ENCODE data around the gene NTF3. TPM values are rescaled to one million over a fixed set of nuclear protein-coding genes. Genes with fewer than 3 reads are reported as not detected.

The NTF3 gene
- polyA plus RNA-seq, 1 of the 3 experiments (the other 2 are of a cell fraction) = not detected

DNA sequence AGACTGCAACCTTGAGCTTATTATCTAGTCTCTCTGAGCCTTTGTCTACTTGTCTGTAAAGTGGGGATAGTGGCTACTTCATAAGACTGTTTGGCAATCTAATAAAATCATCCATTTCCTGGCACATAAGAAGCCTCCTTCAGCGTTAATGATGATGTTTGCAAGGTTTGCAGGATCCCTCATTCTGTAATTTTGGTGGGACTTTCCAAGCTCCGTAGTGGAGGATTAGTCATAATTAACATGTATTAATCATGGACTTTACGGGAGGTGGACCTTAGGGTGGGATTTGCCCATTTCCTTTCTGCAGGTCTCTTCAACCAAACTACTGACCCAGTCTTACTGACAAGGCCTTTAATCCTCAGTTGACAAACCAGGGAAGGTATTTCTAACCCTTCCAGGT is 66.2 kb downstream of the NTF3 start (continued):
- TF ChIP-seq, protein P1, sequence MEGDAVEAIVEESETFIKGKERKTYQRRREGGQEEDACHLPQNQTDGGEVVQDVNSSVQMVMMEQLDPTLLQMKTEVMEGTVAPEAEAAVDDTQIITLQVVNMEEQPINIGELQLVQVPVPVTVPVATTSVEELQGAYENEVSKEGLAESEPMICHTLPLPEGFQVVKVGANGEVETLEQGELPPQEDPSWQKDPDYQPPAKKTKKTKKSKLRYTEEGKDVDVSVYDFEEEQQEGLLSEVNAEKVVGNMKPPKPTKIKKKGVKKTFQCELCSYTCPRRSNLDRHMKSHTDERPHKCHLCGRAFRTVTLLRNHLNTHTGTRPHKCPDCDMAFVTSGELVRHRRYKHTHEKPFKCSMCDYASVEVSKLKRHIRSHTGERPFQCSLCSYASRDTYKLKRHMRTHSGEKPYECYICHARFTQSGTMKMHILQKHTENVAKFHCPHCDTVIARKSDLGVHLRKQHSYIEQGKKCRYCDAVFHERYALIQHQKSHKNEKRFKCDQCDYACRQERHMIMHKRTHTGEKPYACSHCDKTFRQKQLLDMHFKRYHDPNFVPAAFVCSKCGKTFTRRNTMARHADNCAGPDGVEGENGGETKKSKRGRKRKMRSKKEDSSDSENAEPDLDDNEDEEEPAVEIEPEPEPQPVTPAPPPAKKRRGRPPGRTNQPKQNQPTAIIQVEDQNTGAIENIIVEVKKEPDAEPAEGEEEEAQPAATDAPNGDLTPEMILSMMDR (IDR thresholded peaks at IDR 0.05) = no peak
- TF ChIP-seq, protein P2, sequence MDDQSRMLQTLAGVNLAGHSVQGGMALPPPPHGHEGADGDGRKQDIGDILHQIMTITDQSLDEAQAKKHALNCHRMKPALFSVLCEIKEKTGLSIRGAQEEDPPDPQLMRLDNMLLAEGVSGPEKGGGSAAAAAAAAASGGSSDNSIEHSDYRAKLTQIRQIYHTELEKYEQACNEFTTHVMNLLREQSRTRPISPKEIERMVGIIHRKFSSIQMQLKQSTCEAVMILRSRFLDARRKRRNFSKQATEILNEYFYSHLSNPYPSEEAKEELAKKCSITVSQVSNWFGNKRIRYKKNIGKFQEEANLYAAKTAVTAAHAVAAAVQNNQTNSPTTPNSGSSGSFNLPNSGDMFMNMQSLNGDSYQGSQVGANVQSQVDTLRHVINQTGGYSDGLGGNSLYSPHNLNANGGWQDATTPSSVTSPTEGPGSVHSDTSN (IDR thresholded peaks at IDR 0.05) = no peak
- TF ChIP-seq TAF1 (IDR thresholded peaks at IDR 0.05; ENCODE audit: borderline replicate concordance, low read depth, low read length) (no peak), MXI1 (IDR thresholded peaks at IDR 0.05; ENCODE audit: low read depth, low read length) (no peak), RAD21 (IDR thresholded peaks at IDR 0.05; ENCODE audit: low read length) (no peak), RXRA (IDR thresholded peaks at IDR 0.05; ENCODE audit: borderline replicate concordance, low read depth) (no peak), ZBTB33 (IDR thresholded peaks at IDR 0.05; ENCODE audit: borderline replicate concordance, low read depth) (no peak), FOXJ3 (CRISPR knock-in tag; IDR thresholded peaks at IDR 0.05) (no peak)

GRCh38 chr12:5498806-5499205 is 66.9 kb downstream of the NTF3 start:
- Histone ChIP-seq H3K36me3 (replicated peaks in 1 of 2; ENCODE audit: control insufficient read depth in 1 of 2, insufficient read depth in 2 of 2, low read length in 1 of 2) (no peaks in the 10 kb centered on the region), H3K4me1 (ENCODE audit: control insufficient read depth in 1 of 2, insufficient read depth in 2 of 2, low read depth in 1 of 2, low read length in 1 of 2) (no peaks in the 10 kb centered on the region), H3K27ac (ENCODE audit: low read depth in 2 of 2, low read length in 1 of 2) (no peak overlapping the region), H3K4me3 (ENCODE audit: low read depth in 2 of 2, low read length in 1 of 2) (no peak overlapping the region), H3K79me2 (ENCODE audit: insufficient read depth) (no peaks in the 10 kb centered on the region), H3K9ac (no peak overlapping the region), H2AFZ (ENCODE audit: low read depth) (no peak overlapping the region), H3K9me2 (no peaks in the 10 kb centered on the region), H3K9me3 (no peaks in the 10 kb centered on the region), H4K20me1 (ENCODE audit: insufficient read depth) (no peaks in the 10 kb centered on the region), H3K4me2 (no peak overlapping the region), H3K27me3 (ENCODE audit: insufficient read depth) (peaks cover 89% of the 10 kb centered on the region), H3F3A (replicated peaks; ENCODE audit: insufficient read depth) (no peaks in the 10 kb centered on the region)
- WGBS (ENCODE audit: low lambda C conversion rate) = 4% methylated on average over 6 of the region's 8 CpGs
- CTCF ChIA-PET = no interaction called here
- POLR2A ChIA-PET = no interaction called here
- TF ChIP-seq RAD21 (IDR thresholded peaks at IDR 0.05; ENCODE audit: low read length) = no peak
- no peak for TF ChIP-seq EP300 (IDR thresholded peaks at IDR 0.05; ENCODE audit: borderline replicate concordance in 1 of 2, low read depth in 1 of 2, low read length in 1 of 2)
- no peak for TF ChIP-seq SMC3 (IDR thresholded peaks at IDR 0.05; ENCODE audit: low read depth, low read length)
- no peak for TF ChIP-seq POLR2AphosphoS5 (IDR thresholded peaks at IDR 0.05; ENCODE audit: low read depth, low read length)
- DNase-seq = no peak
